Activated T-cell treated with anti-CD3 and anti-CD28 coated beads for 1 hour (primary cell): ENCODE results near the gene USF3.
"Not testable (repeated sequence)": the region's sequence is repeated elsewhere in the genome, so short reads cannot be mapped to it uniquely, and the experiment has no call there.

Experiments
- DNase-seq: peaks from one replicate; pipeline ENCODE4 v3.0.0-alpha.2; 2020; ENCODE audit warnings: low read depth

USF3 gene

DNA sequence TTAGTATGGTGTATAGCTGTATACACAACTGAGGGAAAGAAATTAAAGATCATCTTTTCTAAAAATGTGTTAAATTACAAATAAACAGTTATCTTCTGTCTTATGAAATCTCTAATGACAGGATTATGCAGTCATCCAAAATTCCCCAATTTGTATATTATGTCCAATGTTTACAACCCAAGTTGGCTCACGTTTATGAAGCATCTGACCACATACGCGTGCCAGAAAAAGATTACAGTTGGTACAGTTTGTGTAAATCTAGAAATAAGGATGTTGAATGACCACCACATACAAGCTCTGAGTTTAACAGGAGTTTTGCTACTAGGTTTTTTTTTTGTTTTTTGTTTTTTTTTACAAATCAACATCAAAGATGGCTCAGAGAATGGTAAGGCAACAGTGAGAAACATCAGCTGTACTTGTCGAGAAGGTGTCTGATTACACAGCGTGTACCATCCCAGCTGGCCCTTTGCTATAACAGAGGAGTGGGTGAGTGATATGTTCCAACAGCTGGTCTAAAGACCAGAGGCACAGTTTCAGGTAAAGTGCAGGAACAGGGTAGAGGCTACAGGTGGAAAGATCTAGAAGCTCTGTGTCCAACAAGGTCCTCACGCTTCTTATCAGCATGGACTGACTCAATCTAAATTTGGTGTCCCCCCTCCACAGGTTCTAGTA lies 47.1 kb downstream of the USF3 start:
- no peak for DNase-seq

DNA sequence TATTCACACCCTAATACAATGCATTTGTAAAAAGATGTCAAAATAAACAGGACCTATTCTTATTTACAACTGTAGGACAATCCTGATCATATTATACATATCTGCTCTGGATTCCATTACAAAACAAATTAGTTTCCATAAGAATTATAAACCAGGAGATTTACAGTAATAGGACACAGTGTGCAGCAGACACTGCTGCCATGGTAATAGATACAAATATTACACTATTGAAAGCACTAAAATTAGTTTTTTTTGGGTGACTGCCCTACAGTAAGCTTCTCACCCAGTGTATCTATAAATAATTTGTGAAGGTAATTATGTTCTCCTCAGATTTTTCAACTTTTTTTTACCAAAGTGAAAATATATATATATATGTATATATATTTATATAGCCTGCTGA lies 47.9 kb downstream of the USF3 start:
- no peak for DNase-seq

DNA sequence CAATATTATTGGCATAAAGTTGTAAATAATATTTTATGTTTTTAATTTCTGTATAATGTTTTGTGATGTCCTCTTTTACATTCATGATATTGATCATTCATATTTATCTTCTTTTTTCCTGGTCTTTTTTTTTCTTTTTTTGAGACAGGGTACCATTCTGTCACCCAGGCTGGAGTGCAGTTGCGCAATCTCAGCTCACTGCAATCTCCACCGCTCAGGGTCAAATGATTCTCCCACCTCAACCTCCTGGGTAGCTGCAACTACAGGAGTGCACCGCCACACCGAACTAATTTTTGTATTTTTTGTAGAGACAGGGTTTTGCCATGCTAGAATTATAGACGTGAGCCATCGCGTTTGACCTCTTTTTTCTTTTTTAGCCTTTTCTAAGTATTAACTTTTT lies 52.9 kb downstream of the USF3 start:
- DNase-seq = no peak

DNA sequence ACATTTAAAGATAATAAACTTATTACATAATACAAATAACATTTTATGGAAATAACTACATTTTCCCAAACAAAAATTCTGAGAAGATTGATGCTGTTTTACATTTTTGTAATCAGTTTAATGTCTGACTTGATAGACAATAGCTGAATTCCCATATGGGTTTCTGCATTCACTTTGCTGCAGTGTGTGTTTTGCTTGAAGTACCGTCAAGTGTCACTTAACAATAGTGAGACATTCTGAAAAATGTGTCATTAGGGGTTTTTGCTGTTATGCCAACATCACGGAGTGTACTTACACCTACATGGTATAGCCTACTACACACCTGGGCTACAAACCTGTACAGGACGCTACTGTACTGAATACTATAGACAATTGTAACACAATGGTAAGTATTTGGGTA lies 57.5 kb downstream of the USF3 start:
- DNase-seq = no peak

DNA sequence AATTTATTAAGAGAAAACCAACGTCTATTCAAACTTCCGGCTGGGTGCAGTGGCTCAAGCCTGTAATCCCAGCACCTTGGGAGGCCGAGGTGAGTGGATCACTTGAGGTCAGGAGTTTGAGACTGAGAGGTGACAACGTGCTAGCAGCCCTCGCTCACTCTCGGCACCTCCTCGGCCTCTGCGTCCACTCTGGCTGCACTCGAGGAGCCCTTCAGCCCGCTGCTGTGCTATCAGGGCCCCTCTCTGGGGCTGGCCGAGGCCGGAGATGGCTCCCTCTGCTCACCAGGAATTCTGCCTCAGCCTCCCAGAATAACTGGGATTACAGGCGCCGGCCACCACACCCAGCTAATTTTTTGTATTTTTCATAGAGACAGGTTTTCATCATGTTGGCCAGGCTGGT lies 58.7 kb downstream of the USF3 start:
- no peak for DNase-seq

DNA sequence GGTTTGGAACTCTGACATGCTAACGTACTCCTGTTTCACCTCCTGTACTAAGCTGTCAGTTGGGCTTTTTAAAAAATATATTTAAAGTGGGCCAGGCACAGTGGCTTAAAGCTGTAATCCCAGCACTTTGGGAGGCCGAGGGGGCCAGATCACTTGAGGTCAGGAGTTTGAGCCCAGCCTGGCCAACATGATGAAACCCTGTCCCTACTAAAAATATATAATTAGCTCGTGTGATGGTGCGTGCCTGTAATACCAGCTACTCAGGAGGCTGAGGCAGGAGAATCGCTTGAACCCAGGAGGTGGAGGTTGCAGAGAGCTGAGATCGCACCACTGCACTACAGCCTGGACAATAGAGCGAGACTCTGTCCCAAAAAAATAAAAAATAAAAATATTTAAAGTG lies 60.4 kb downstream of the USF3 start:
- DNase-seq = not testable (repeated sequence)

DNA sequence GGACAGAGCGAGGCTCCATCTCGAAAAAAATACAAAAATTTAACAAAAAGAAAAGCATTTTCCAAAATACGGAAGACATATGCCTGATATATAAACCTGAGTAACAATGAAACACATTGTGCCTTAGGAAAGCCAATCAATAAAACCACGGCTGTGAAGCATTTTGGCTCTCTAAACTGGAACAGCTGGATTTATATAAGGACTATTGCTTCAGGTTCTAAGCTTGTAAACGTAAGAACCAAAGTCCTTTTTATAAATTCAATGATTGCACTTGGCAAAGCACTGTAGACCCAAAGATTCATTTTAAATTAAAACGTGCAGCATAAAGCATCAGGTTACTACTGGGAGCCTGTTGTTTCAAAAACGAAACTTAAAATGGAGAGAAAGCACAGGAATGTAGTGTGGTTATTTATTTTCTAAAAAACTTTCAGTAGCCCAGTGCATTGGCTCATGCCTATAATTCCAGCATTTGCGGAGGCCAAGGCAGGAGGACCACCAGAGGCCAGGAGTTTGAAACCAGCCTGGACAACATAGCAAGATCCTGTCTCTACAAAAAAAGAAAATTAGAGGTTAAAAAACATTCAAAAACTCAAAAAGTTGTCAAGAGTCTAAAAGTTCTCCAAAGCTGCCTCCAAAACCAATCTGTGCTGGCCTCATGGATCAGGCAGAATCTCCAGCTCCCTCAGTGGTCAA lies 61.5 kb downstream of the USF3 start:
- no peak for DNase-seq

DNA sequence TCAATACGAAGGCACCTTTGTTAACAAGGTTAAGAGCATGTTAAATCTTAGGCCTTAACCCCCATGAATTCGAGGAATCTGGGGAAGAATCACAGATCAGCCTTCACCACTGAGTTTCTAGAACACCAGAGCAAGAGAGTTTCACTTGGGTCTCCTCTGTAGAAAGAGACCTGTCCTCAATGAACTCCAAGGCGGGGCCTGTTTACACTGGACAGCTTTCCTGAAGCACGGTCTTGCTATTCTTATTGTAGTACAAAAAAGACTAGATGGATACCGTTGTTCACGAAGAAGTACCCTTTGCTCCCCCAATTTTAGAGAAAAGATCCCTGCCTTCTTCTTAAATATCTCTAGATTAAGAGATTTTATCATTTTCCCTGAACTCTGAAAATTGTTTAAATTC lies 64.9 kb downstream of the USF3 start:
- DNase-seq = no peak

DNA sequence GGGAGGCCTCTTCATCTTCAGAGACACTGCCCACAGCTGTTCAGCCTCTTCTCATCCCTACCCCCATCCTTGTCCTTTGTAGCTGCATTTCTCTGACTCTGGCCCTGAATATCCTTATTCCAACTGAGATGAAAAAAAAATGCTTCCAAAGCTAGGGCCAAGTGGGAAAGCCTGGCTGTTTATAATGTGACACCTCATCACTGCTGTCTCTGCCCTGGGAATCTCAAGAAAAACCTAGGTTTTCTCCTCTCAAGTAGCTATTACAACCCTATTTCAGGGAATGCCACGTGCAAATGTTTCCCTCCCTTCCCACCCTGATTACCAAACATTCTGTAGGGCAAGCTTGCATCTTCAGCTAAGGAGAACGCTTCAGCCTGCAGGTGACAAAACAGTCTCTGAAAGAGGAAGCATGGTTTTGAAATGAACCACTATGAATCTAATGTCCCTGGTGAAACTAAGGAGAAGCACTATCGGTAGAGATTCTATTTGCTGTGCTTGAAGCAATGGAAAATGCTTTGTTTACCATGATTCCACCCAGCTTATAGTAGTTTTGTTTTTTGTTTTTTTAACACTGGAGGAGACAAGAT lies 65.4 kb downstream of the USF3 start:
- DNase-seq = no peak

DNA sequence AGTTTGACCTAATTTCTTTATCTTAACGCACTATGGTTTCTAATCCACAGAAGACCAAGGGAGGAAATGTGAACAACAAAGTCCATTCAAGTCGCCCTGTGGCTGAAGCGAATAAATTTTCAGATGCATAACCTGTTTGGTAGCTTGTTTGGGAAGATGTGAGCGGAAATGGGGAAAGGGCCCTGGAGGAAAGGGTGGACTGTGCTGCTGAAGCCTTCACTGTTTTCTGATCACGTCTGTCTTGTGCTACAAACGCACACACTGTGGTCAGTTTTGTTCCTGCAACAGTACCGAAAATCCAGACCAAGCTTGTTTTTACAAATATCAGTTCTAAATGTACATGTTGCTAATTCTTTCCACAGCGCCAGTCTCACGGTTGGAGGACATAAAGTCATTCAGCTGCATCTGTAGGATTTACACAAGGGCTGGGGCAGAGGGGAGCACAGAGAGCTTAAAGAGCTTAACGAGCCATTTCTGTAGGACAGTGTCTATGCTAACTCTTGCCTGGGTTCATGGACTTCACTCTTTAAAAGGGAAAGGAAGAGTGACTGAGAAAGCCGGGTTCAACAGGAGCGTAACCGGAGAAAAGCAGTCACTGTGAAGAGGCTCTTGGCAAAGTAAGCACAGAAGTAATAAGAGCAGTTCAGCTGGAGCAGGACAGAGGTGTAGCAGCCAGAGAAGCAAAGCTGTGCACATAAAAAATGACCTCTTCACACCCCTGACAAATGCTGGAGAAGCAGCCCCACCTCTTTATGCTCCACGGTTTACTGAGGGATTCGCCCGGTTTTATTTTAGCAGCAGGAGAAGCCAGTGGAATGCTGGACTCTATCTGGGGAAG lies 66.6 kb downstream of the USF3 start:
- DNase-seq = no peak

DNA sequence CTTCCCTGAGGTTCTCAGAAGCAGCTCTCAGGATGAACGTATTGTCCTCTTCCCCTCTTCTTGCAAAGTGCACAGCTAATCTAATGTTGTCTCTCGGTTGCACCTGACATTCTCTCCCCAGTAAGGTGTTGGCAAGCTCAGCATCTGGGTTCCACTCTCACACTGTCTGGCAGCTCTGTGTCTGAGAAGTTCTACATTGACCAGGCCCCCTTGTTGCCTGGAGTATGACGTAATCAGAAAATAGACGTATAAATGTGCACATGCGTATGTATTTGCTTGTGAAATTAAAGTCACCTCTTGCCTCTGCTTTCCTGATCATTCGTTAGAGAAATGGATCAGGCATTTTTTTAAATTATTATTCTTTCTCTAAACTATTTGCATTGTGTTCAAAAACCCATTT lies 67.7 kb downstream of the USF3 start:
- no peak for DNase-seq

DNA sequence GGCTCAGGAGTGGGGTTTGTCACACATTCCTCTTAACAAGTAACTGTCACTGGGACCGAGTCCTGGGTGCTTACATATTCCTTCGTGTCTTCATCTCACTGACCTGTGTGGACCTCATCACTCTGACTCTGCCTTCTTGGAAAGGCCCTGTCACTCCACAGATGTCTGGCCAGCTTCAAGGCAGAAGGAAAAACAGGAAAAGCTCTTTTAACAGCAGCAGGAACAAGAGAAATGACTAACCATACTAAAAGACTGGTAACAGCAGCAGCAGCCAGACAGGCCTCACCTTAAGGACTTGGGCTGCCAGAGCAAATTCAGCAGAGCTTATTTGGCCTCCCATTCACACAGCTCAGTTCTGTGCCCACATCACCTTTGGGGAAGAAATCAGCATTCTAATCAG lies 68.1 kb downstream of the USF3 start:
- DNase-seq = no peak

DNA sequence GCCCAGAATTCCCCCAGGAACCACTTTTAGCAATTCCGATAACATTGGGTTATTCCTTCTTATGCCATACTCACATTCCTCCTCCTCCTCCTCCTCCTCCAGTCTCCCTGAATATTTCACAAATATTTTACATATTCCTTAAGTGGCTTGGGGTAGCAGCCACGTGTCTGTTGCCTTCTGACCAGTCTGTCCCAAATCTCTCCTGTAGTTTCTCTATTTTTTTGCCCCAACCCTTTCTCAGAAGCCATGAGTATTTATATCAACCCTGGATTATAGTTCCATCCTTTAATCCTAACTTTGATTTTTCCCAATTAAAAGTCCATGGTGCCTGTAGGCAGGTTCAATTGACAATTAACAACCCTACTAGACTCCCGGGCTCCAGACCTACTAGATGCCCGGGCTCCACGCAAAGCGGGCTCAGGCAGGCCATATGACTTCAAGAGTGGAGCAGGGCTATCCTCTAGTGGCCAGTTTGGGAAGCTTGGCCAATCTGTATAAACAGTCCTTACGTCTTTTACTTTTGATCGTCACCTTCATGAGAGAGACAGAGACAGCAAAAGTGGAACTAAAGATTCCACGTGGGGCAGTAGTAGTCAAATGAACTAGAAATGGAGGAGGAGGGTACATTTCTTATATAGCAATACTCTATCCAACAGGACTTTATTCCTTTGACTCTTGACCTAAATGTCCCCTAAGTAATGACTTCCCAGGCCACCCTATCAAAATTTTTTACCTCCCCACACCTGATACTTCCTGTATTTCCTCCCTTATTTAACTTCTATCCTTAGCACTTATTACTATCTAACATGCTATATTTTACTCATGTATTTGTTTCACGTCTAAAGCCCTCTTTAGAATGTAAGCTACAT lies 69.7 kb downstream of the USF3 start:
- DNase-seq = peak; percentile 2

DNA sequence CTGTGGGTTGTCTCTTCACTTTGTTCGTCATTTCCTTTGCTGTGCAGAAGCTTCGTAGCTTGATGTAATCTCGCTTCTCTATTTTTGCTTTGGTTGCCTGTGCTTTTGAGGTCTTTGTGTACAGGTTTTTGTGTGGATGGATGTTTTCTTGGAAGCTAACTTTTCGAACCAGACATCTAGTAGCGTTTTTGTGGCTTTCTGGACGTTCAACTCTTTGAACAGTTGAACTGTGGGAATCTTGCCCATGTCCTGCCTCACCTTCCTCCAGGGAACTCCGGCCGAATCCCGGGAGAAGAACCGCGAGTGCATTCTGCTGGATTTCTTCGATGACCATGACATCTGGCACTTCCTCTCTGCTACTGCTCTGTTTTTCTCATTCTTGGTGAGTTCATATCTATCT lies 70.6 kb downstream of the USF3 start:
- no peak for DNase-seq

DNA sequence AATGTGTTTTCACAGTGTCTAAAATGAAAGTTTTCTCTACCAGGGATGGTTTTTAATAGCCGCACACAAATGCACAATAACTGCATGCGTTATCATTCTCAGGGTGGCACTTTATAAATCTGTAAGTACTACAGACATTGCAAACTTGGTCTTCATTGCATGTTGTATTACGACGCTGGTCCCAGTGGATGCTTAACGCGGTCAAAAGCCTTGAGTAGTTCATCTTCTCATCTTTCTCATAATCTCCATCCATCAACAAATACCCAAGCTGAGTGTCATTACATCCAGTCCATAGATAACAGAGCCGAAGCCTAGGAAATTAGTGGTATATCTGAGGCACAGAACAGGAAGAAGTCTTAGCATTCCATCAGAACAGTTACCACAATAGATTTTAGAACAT lies 72.6 kb downstream of the USF3 start:
- no peak for DNase-seq

DNA sequence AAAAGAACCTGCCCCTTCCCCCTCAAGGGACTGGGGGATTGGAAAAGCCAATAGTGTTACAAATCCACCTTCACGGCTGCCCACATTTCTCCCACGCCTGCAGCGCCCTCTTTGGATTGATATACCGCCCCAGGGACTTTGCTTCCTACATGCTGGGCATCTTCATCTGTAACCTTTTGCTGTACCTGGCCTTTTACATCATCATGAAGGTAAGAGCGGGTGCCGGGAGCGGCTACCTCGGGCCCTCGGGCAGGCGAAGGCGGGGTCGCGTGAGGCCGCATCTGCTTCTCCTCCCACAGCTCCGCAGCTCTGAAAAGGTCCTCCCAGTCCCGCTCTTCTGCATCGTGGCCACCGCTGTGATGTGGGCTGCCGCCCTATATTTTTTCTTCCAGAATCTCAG lies 73.1 kb downstream of the USF3 start:
- DNase-seq = no peak

DNA sequence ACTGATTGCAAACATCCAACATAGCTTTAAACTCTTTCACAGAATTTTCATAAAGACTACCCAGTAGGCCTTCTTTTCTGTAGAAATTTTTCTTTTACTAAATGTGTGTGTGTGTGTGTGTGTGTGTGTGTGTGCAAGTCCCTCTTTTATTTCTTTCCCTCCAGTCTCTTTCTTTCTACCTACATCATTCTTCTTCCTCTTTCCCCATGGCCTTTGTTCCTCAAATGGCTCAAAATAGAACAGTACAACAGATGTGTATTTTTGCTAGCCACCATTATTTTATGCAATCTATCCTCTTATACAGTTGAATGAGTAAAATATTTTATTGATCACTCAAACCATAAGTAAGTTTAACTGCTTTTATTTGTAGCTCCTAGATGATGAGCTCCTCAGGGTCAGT lies 76.4 kb downstream of the USF3 start:
- DNase-seq = no peak

DNA sequence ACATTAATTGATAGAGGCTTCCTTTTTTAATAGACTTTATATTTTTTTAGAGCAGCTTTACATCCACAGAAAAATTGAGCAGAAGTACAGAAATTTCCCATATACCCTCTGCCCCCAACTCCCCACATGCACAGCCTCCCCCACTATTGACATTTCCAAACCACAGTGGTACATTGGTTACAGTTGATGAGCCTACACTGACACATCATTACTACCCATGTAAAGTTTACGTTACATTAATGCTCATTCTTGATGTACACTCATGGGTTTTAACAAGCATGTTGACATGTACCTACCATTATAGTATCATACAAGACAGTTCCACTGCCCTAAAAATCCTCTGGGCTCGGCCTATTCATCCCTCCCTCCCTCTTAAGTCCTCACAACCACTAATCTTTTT lies 78.7 kb downstream of the USF3 start:
- no peak for DNase-seq

DNA sequence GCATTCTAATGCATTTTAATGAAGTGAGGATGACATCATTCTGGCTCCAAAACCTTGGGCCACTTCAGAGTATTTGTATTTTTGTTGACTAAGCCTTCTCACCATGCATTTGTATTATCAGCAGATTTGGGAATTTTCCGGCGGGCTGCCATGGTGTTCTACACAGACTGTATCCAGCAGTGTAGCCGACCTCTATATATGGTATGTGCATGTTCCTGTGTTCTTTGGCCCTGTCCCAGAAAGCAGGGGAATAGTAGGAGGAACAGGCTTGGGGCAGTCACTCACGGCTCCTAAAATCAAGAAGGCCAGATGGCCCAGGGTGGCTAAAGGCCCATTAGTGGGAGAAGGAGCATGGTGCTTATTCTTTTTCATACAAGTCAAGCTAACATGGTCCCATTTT lies 80.5 kb downstream of the USF3 start:
- no peak for DNase-seq

DNA sequence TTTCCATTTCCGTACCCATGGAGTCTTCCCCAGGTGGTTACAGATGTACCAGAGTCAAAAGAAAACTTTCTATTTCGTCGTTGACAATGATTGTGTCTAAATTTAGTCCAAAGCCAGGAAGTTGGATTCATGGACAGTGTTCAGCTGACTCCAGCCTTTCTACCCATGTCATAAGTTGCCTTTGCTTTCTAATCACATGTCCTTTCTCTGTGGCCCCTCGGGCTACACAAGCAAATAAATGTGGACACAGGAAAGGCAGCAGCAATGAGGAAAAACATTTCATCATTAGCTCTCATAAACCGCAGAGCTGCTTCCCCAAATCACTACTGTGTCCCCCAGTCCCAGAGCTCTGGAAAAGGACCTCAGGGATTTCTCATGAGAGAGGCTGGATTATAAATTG lies 82.0 kb downstream of the USF3 start:
- no peak for DNase-seq

DNA sequence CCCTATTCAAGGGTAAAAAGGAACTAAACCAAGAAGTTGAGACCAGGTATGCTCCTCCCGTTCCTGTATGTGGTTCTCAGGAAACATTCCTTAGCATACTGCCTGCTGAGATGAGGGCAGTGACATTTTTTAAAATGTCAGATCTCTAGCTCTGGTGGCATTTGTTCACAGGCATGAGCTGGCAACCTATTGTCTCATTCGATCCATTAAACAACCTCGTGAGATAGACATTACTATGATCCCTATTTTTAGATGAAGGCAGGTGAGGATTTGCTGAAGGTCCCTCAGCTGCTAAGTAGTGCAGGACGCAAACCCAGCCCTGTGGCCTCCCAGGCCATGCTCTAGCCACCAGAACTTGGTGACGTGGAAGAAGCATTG lies 89.2 kb downstream of the USF3 start:
- no peak for DNase-seq
